GM19397 (cell line): ENCODE measurements around the gene KCNK5.

Experiments used
- ATAC-seq: cut with Tn5 transposase; IDR thresholded peaks from one replicate; pipeline ENCODE4 v1.9.1; 2021; ENCODE audit warnings: mild to moderate bottlenecking, moderate library complexity; ENCODE audit not compliant: unreplicated experiment

KCNK5 gene

GRCh38 chr6:39199231-39199940 is 29.9 kb downstream of the KCNK5 start:
- no peak for ATAC-seq

DNA sequence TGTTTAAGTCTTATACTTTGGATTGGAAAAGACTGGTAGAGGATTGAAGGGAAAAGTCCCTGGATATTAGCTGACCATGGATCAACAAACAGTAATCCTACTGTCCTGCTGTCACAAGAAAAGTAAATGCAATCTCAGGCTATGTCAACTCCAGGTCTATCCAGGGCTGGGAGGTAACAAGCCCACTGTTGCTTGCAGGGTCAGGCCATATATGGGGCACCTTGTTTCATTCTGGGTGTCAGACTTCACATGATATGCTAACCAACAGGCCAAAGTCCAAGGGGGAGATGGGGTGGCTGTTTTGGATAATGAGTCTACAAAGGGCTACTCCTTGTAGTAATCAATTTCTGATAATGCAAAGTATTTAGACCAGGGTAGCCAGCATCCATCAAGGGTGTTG is 30.7 kb downstream of the KCNK5 start:
- no peak for ATAC-seq

- no peak for ATAC-seq
These were observed 31.3 kb downstream of the KCNK5 start for GRCh38 chr6:39197922-39198500.

GRCh38 chr6:39197521-39197920 is 31.8 kb downstream of the KCNK5 start:
- no peak for ATAC-seq

DNA sequence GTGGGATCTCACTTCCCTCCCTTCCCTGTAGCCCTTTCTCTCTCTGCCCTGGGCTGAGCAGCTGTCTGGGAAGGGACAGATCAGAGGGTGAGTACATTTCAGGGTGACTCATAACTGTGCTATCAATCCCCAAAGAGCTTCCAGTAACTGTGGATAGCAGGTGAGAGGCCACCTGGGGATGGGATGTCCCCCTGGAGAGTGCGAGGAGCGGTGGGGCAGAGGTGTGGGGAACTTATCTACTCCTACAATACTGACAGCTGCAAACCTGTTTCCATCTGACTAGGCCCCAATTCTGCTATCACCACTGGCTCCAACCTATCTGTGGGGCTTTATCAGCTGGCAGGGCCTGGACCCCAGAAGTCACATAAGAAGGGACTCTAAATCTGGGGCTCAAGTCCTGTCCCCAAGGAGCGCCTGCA is 32.6 kb downstream of the KCNK5 start:
- ATAC-seq = no peak

DNA sequence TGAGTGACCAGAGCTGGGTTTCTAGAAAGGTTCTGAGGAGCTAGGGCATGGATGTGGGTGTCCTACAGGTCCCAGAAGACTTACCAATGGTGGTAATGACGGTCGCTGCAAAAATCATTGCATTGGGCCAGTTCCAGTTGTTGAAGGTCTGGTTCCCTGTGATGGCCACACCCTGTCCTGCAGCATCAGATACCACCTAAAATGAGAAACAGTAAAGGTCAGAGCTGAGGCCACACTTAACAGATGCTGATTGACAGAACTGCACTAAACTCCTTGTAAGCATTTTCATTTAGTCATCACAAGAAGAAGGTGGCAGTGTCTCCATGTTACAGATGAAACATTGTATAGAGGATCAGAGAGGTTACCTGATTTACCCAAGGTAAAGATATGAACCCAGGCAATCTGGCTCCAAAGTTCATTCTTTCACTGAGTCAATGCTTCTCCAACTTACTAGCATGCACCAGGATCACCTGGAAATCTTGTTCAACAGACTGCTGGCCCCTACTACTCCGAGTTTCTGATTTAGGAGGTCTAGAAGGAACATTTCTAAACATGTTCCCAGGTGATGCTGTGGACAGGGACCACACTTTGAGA is 33.4 kb downstream of the KCNK5 start:
- ATAC-seq = no peak

- no peak for ATAC-seq
These were observed 34.8 kb downstream of the KCNK5 start for GRCh38 chr6:39194466-39194865.

DNA sequence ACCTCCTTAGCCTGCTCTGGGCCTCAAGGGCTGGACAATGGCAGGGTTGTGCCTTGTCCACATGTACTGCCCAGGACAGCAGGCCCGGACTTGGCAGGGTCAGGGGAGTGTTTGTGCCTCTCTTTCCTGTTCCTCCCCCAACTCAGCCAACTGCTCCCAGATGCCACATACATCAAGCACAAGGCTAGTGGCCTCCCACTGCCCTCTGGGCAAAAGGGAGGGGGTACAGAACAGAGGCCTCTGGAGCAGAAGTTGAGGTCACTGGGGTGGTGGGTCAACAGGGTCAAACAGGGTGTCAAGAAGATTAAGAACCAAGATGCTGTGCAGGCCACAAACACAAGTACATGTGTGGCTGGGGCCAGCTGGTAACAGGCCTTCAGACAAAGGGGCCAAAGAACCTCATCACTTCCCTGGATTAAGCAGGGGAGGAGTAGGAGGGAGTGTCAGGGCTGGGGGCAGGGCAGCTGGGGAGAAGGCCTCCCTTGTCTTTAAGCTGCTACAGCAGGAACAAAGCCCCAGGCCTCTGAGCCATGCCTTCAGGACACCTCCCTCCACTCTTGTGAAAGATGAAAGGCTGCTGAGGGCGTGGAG is 36.0 kb downstream of the KCNK5 start:
- no peak for ATAC-seq

- no peak for ATAC-seq
These were observed 36.5 kb downstream of the KCNK5 start for GRCh38 chr6:39192736-39193135.

GRCh38 chr6:39191236-39191930 is 37.9 kb downstream of the KCNK5 start:
- ATAC-seq = no peak

DNA sequence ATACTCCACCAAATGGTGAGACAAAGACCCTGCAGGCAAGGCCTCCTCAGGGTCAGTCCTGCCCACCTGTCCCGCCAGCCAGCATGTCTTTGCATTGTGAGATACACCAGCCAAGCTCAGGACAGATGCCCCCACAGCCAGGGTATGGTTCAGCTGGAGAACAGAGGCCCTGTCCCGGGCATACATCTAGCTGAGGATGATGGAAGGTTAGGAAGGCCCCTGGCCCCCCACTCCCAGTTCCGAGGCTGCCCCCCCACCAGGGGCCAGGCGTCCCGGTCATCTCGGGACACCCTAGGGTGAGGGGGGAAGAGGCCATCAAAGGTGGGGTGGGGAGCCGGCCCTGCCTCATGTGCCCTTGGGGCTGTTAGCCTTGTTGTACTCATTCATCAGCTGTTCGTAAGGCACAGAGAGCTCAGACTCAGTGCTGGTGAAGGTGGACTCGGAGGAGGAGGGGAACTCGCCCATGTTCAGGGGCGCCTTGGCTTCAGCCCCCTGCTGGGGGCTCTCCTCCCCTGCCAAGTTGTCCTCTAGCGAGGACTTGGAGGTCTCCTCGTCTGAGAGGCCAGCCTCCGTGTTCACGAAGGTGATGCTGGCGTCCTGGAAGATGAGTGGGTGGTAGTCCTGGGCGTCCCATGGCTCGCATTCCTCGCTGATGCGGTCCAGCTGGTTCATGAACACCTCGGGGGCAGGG is 38.6 kb downstream of the KCNK5 start:
- ATAC-seq = no peak

- no peak for ATAC-seq
These were observed 39.2 kb downstream of the KCNK5 start for GRCh38 chr6:39189915-39190544.

DNA sequence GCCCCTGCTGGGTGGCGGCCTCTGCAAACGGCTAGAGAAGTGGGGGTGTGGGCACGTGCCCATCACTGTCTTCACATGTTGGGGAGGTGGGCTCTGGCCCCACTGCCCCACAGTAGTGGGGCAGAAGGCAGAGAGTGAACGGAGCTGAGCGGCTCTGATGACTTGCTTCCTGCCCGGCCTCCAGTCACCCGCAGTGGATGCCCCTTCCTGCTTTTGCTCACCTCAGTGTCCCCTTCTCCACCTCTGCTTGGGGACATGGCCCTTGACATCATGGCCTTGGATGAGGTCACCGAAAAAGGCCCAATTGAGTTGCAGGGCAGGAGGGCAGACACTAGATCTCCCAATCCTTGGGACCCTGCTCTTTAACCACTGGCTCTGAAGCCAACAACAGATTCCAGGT is 40.1 kb downstream of the KCNK5 start:
- ATAC-seq = no peak

GRCh38 chr6:39188571-39188970 is 40.7 kb downstream of the KCNK5 start:
- no peak for ATAC-seq

GRCh38 chr6:39188098-39188450 is 41.2 kb downstream of the KCNK5 start:
- no peak for ATAC-seq

- no peak for ATAC-seq
These were observed 44.2 kb downstream of the KCNK5 start for GRCh38 chr6:39184906-39185580.

DNA sequence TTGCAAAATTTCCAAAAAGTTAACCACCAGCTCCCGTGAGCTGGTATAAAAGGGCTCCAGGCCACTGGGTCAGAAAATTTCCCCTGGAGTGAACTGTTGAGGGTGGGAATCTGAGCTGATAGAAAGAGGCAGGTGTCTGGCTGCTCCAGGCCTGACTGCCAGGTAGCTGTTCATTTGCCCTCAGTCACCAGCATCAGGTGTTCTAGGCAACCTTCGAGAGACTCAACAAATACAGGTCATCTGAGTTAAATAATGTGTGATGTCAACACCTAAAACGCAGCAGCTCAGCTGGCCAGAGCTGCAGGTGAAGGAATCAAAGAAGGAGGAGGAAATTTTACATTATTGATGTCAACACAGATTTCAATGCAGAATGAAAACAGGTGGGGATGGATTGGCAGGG is 46.7 kb downstream of the KCNK5 start:
- ATAC-seq = no peak

GRCh38 chr6:39181826-39182225 is 47.4 kb downstream of the KCNK5 start:
- no peak for ATAC-seq

GRCh38 chr6:39181333-39181732 is 47.9 kb downstream of the KCNK5 start:
- ATAC-seq = no peak

GRCh38 chr6:39178804-39179203 is 50.5 kb downstream of the KCNK5 start:
- ATAC-seq = no peak
